Measurements from ENCODE around the gene DNAJC17. TPM values are rescaled to one million over a fixed set of nuclear protein-coding genes. Genes with fewer than 3 reads are reported as not detected.

Gene DNAJC17
- polyA plus RNA-seq, 1 donor from 2014 or later = 79.6 TPM

GRCh38 chr15:40775007-40775406 is 32.3 kb downstream of the DNAJC17 start:
- H3K4me2 ChIP-seq (ENCODE audit: low read length) = no peak overlapping the region
- H3K9me3 ChIP-seq (ENCODE audit: low read length) = no peaks in the 10 kb centered on the region
- H3K9me2 ChIP-seq (ENCODE audit: insufficient read depth, low read length) = no peaks in the 10 kb centered on the region
- H3K27ac ChIP-seq (ENCODE audit: low read length) = no peak overlapping the region
- no peak overlapping the region for H2AFZ ChIP-seq (ENCODE audit: low read depth, low read length)
- no peaks in the 10 kb centered on the region for H3K79me2 ChIP-seq (replicated peaks; ENCODE audit: insufficient read depth, low read length)
- H4K20me1 ChIP-seq (ENCODE audit: insufficient read depth) = no peaks in the 10 kb centered on the region
- H3F3A ChIP-seq (ENCODE audit: insufficient read depth, low read length, poor library complexity, severe bottlenecking) = no peaks in the 10 kb centered on the region
- no peak for TF ChIP-seq EP300 (conservative IDR thresholded peaks at IDR 0.05; ENCODE audit: poor library complexity, severe bottlenecking)
- TF ChIP-seq SMC3 (conservative IDR thresholded peaks at IDR 0.05; ENCODE audit: poor library complexity) = no peak
- TF ChIP-seq CTCF (IDR thresholded peaks at IDR 0.05; ENCODE audit: poor library complexity, severe bottlenecking) = no peak
- TF ChIP-seq RAD21 (conservative IDR thresholded peaks at IDR 0.05) = no peak
- TF ChIP-seq EZH2 (IDR thresholded peaks at IDR 0.05; ENCODE audit: borderline replicate concordance, insufficient read depth, low read length, poor library complexity, severe bottlenecking) = no peak
- no peak for TF ChIP-seq TAF1 (IDR thresholded peaks at IDR 0.05; ENCODE audit: low read depth)
- H3K27me3 ChIP-seq (ENCODE audit: insufficient read depth, low read depth, low read length) = no peaks in the 10 kb centered on the region
- H3K9ac ChIP-seq (ENCODE audit: low read length) = no peak overlapping the region
- no peaks in the 10 kb centered on the region for H3K36me3 ChIP-seq (ENCODE audit: insufficient read depth, low read length)
- no peak overlapping the region for H3K4me3 ChIP-seq (ENCODE audit: low read length)

- Histone ChIP-seq H4K20me1 (ENCODE audit: insufficient read depth) (no peaks in the 10 kb centered on the region), H3K27me3 (ENCODE audit: insufficient read depth, low read depth, low read length) (no peaks in the 10 kb centered on the region), H2AFZ (ENCODE audit: low read depth, low read length) (no peak overlapping the region), H3K79me2 (replicated peaks; ENCODE audit: insufficient read depth, low read length) (no peaks in the 10 kb centered on the region), H3K9me3 (ENCODE audit: low read length) (no peaks in the 10 kb centered on the region), H3K4me3 (ENCODE audit: low read length) (no peak overlapping the region), H3F3A (ENCODE audit: insufficient read depth, low read length, poor library complexity, severe bottlenecking) (no peaks in the 10 kb centered on the region), H3K9me2 (ENCODE audit: insufficient read depth, low read length) (no peaks in the 10 kb centered on the region), H3K9ac (ENCODE audit: low read length) (no peak overlapping the region), H3K27ac (ENCODE audit: low read length) (no peak overlapping the region), H3K4me2 (ENCODE audit: low read length) (no peak overlapping the region), H3K36me3 (ENCODE audit: insufficient read depth, low read length) (no peaks in the 10 kb centered on the region)
- TF ChIP-seq EP300 (conservative IDR thresholded peaks at IDR 0.05; ENCODE audit: poor library complexity, severe bottlenecking) (no peak), EZH2 (IDR thresholded peaks at IDR 0.05; ENCODE audit: borderline replicate concordance, insufficient read depth, low read length, poor library complexity, severe bottlenecking) (no peak), MXI1 (conservative IDR thresholded peaks at IDR 0.05; ENCODE audit: poor library complexity, severe bottlenecking) (no peak), RAD21 (conservative IDR thresholded peaks at IDR 0.05) (no peak), POLR2AphosphoS5 (IDR thresholded peaks at IDR 0.05) (no peak), REST (IDR thresholded peaks at IDR 0.05; ENCODE audit: borderline replicate concordance) (no peak), SMC3 (conservative IDR thresholded peaks at IDR 0.05; ENCODE audit: poor library complexity) (no peak), CTCF (IDR thresholded peaks at IDR 0.05; ENCODE audit: poor library complexity, severe bottlenecking) (no peak), TAF1 (IDR thresholded peaks at IDR 0.05; ENCODE audit: low read depth) (no peak)
Observed at GRCh38 chr15:40773902-40774301, 33.4 kb downstream of the DNAJC17 start.

Measured in neural cell (in vitro differentiated cells).